ENCODE measurements around the gene IL25.
"Not testable (repeated sequence)": the region's sequence is repeated elsewhere in the genome, so short reads cannot be mapped to it uniquely, and the experiment has no call there.

Gene IL25

DNA sequence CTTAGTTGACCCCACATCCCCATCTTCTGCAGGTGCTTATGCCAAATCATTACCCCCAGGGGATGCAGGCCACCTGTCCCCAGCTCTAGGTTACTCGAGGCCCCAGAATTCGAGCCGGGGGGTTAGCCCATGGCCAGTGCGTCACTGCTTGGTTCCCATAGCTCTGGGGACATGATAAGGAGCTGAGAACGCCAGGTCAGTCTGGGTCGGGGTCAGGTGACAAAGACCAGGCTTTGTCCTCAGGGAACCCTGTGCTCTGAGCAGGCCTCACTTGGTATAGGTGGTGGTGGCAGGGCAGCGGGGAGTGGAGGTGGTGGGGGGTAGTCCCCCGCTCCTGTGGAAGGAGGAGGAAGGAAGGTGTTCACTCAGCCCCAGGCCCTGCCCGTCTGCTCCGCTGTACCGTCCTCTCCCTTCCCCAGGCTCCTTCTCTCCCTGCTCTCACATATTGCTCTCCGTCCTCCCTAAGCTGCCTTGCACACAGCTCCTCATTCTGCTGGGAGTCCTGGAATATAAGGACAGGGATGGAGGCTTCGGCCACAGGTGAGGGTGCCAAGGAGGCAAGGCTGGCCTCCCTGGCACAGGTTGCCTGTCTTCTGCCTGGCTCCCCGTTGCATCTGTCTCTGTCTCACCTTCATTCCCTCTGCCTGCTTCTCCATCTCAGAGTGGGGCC, 37.5 kb downstream of the IL25 start:
- DNase-seq (ENCODE audit: low read depth), result no peak

DNA sequence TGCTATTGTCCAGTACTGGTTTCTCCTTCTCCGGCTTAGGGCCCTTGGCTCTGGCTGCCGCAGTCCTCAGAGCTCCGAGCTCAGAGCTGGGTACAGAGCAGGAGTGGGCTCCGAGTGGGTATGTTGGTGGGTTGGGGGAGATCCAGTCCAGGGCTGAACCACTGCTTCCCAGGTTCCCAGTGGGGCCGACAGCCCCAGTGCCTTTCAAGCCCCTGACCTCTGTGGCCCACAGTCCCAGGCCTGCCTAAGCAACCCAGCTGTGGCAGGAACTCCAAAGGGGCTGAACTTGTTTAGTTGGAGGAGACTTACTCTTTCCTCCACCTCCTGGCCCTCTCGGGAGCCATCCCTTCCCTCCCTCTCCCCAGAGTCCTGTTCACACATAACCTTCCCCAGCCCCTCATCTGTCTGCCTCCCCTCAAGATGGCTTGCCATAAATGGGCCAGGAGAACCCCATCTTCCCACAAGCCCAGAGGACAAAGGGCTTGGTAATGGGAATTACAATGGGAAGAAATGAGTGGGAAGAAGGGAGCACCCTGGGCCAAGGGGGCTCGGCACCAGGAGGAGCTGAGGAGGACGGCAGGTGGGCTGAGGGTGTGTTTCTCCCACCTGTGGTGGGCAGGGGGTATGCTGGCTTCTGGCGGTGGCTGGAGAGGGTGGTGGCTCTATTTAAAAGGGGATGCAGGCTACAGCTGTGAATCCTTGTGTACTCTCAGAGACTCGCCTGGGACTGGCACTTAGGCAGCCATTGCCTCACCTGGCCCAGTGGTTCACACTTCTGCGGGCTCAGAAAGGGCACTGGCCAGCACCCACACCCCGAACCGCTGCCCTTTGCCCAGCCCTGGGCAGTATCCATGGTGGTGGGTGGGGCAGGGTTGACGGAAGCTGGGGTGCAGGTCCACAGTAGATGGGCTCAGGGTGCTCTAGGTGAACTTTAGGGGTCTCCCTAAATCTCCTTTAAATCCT, 39.2 kb downstream of the IL25 start:
- no peak for DNase-seq (ENCODE audit: low read depth)

DNA sequence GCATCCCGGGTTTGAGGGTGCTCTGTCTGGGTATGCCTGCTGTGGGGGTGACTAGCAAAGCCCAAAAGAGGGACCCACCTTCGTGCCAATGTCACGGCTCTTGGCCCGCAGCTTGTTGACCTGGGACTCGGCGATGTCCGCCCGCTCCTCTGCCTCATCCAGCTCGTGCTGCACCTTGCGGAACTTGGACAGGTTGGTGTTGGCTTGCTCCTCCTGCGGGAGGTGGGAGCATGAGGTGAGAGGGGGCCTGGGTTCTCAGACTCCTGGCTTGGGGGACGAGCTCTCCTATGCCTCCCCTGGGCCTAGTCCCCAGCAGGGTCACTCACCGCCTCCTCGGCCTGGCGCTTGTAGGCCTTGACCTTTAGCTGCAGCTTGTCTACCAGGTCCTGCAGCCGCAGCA, 41.1 kb downstream of the IL25 start:
- DNase-seq (ENCODE audit: low read depth), result no peak

DNA sequence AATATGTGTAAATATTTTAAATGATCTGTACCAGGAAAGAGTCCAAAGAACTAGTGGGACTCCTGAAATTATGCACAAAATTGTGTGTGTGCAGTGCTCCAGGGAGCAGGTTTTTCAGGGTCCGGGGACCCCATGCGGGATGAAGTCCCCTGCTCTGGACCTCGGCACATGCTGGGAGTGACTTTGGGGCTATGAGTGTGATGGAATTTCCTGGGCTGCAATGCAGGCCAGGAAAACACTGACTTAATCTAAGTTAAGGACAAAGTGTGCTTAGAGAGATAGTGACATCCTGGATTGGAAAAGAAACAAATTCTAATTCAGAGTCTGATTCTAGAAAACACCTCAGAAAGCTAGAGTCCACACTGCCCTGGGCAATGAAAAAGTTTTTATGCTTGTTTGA, 41.6 kb downstream of the IL25 start:
- no peak for DNase-seq (ENCODE audit: low read depth)

DNA sequence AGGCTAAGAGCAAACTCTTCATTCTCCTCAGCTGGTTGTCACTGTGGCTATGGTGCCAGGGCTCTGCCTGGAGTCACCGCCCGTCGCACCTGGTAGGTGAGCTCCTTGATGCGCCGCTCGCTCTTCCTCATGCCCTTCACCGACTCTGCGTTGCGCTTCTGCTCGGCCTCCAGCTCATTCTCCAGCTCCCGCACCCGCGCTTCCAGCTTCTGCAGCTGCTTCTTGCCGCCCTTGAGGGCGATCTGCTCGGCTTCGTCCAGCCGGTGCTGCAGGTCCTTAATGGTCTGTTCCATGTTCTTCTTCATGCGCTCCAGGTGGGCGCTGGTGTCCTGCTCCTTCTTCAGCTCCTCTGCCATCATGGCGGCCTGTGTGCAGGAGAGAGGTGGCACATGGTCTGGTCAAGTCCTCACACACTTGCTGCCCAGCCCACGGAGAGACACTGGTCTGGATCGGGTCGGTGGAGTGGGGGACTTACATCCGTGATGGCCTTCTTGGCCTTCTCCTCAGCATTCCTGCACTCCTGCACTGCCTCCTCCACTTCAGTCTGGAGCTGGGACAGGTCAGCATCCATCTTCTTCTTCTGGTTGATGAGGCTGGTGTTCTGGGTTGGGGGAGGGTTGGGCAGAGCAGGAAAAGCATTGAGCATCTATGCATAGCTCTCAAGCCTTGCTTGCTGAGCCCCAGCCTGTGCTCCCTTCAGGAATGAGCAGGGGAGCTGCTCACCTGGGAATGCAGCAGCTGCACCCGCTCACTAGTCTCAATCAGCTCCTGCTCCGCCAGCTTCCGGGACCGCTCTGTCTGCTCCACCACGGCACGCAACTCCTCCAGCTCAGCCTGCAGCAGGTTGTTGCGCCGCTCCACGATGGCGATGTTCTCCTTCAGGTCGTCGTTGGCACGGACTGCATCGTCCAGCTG, 42.6 kb downstream of the IL25 start:
- no peak for DNase-seq (ENCODE audit: low read depth)

DNA sequence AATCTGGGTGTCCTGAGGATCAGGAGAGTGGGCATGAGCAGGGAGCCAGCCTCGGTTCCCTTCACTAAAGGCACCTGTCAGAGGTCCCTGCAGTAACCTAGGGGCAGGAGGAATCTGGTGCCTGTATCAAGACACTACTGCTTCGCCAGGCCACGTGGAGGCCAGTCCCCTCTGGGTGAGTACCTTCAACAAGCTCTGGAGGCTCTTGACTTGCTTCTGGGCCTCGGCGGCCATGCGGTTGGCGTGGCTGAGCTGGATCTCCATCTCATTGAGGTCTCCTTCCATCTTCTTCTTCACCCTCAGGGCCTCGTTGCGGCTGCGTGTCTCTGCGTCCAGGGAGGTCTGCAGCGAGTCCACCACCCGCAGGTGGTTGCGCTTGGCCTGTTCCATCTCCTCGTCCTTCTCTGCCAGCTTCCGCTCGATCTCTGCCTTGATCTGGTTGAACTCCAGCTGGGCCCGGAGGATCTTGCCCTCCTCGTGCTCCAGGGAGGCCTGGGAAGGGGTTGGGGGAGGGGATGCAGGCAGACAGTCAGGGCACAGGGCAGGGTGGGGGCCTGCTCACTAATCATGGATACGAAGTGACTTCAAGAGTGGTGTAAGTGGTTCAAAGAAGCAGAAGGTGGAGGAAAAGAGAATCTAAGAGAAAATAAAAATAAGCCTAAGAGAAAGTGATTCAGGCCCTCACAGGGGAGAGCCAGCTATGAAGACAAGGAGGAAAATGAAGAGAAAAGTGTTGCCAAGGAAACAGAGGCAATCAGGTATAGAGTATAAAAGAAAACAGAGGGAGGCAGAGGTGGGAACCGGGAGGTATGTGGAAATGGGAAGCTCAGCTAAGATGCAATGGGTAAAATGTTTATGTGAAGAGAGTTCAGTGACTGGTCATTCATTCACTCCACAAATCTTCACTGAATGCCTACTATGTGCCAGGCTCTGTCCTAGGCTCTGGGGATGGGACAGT, 43.5 kb downstream of the IL25 start:
- no peak for DNase-seq (ENCODE audit: low read depth)

DNA sequence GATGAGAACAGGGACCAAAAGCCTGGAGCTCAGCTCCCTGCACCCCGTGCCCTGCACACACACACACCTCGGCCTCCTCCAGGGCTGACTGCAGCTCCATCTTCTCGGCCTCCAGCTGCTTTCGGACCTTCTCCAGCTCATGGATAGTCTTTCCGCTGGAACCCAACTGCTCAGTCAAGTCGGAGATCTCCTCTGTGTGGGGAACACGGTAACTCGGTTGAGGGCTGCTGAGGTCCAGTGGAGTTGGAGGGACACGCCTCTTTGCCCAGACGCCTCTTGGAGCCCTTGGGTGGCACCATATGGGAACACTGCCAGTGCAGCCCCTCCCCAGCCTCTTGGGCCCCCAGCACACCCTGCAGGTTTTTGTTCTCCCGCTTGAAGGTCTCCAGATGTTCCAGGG, 44.2 kb downstream of the IL25 start:
- no peak for DNase-seq (ENCODE audit: low read depth)

DNA sequence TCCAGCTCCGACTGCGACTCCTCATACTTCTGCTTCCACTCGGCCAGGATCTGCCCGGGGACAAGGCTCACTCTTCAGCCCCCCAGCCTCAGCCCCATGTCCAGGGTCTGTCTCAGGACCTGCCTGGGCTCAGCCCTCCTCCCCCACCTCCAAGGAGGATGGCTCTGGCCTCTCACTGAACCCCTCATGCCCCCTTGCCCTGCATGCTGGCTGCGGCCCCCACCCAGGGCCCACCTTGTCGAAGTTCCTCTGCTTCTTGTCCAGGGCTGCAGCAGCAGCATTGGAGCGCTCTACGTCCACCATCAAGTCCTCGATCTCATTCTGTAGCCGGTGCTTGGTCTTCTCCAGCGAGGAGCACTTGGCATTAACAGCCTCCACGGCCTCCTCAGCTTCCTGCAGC, 44.7 kb downstream of the IL25 start:
- not testable (repeated sequence) for DNase-seq (ENCODE audit: low read depth)

DNA sequence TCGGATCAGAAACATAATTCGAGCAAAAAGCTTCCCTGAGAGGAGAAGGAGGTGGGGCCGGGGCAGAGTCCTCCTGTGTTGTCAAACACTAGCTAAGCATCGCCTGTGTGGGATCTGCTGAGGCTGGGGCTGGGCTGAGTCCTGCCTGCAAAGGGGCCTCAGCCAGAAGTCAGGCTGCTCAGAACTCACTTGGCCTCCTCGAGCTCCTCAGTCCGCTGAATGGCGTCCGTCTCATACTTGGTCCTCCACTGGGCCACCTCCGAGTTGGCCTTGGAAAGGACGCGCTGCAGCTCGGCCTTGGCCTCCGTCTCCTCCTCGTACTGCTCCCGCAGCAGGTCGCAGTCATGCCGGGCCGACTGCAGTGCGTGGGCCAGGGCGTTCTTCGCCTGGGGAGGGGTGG, 45.4 kb downstream of the IL25 start:
- DNase-seq (ENCODE audit: low read depth), result no peak

DNA sequence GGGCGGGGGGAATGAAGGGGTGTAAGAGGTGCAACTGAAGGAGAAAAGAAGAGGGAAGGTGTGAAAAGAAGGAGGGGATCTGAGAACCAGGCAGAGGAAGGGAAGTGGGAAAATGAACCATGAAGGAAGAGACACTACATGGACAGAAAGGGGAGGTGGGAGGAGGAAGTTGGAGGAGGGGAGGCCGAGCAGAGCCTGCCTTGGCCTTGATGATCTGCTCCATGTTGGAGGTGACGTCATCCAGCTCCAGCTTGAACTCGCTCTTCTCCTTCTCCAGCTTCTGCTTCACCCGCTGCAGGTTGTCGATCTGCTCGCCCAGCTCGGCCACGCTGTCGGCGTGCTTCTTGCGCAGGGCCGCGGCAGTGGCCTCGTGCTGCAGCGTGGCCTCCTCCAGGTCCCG, 47.0 kb downstream of the IL25 start:
- not testable (repeated sequence) for DNase-seq (ENCODE audit: low read depth)

DNA sequence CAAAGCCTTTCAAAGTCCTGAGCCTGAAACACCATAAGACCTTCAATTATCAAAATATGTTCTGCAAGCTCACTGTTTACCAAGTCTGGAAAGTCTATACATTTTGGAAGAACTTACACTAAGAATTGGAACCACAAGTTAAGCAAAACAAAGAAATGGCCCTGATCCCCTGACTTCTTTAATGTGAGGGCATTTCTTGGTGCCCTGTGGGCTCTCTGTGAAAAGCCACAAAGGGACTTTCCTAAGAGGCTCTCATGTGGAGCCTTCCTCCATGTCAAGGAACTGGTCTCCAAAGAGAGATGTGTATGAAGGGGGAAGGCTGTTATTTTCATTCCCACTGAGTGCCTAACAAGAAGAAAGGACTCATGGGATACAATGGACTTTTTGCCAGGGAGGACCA, 49.0 kb downstream of the IL25 start:
- no peak for DNase-seq (ENCODE audit: low read depth)

DNA sequence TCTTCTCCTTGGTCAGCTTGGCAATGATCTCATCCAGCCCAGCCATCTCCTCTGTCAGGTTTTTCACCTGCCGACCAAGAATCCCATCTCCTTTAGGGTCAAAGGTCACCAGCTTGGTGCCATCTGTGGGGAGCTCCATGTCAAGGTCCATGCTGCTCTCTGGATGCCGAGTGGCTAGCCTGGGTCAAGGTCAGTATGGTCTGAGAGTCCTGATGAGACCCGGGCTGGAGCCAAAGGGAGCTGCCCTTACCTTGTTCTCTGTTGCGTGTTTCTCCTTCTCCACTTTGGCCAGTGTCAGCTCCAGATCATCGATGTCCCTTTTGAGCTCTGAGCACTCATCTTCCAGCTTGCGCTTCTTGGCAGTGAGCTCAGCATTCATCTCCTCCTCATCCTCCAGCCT, 51.0 kb downstream of the IL25 start:
- no peak for DNase-seq (ENCODE audit: low read depth)

DNA sequence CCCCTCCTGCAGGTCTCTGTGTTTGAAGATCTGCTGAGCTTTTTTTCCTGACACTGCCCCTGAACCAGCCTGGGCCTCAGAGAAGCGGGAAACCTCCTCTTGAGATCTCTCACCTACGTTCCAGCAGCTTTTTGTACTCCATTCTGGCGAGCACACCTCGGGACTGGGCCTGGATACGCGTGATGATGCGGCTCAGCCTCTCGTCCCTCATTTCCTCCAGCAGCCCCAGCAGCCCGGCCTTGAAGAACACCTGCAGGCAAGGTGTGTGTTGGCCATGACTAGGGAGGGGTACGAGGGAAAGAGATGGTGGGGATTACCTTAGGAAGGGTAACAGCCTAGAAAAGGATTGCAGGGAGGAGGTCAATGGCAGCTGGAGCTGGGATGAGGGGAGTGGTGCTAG, 52.6 kb downstream of the IL25 start:
- no peak for DNase-seq (ENCODE audit: low read depth)

DNA sequence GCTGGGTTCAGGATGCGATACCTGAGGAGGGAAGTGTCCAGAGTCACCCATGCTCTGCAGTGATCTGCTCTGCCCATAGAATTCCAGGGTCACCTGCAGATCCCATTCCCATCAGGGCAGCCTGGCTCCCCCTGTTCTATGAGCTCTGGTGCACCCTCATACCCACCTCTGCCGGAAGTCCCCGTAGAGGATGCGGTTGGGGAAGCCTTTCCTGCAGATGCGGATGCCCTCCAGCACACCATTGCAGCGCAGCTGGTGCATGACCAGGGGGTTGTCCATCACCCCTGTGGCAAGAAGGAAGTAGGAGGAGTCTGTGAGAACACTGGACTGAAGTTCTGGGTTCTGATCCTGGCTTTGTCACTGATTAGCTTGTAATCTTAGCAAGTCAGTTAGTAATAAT, 53.2 kb downstream of the IL25 start:
- DNase-seq (ENCODE audit: low read depth), result not testable (repeated sequence)

Measured in stimulated activated CD8-positive, alpha-beta memory T cell treated with anti-CD3 and anti-CD28 coated beads, Interleukin-12 subunit alpha, Interleukin-12 subunit beta, amount 100 ng/mL, for 4 hours (primary cell).